H9 (cell line): ENCODE data around the gene BEX3. TPM values are rescaled to one million over a fixed set of nuclear protein-coding genes. Genes with fewer than 3 reads are reported as not detected.
"Not testable (repeated sequence)": the region's sequence is repeated elsewhere in the genome, so short reads cannot be mapped to it uniquely, and the experiment has no call there.

Experiments used
- DNase-seq: peaks from one replicate; pipeline ENCODE4 v3.0.0-alpha.2; 2017
- H2AFZ ChIP-seq: one replicate; pipeline ENCODE4 v1.6.1; 2013; ENCODE audit warnings: mild to moderate bottlenecking, low read length, control low read depth, moderate library complexity
- H2AK5ac ChIP-seq: 2 replicates; pipeline ENCODE4 v1.6.1; 2013; ENCODE audit warnings: low read length, control low read depth, mixed read lengths; ENCODE audit not compliant: insufficient read length
- H2BK120ac ChIP-seq: one replicate; pipeline ENCODE4 v1.6.1; 2013; ENCODE audit warnings: low read depth, mild to moderate bottlenecking, low read length, control low read depth, inconsistent platforms; ENCODE audit not compliant: poor library complexity, severe bottlenecking
- H2BK12ac ChIP-seq: 2 replicates; pipeline ENCODE4 v1.6.1; 2013; ENCODE audit warnings: low read length, control low read depth, mixed read lengths, low read depth; ENCODE audit not compliant: insufficient read length
- H2BK15ac ChIP-seq: 2 replicates; pipeline ENCODE4 v1.6.1; 2013; ENCODE audit warnings: low read depth, low read length, control low read depth
- H2BK20ac ChIP-seq: one replicate; pipeline ENCODE4 v1.6.1; 2013; ENCODE audit warnings: low read depth, mild to moderate bottlenecking, low read length, control low read depth, inconsistent platforms; ENCODE audit not compliant: poor library complexity, severe bottlenecking
- H2BK5ac ChIP-seq: 2 replicates; pipeline ENCODE4 v1.6.1; 2013; ENCODE audit warnings: low read length, control low read depth, mixed read lengths; ENCODE audit not compliant: insufficient read length
- H3K14ac ChIP-seq: 2 replicates; pipeline ENCODE4 v1.6.1; 2013; ENCODE audit warnings: low read length, control low read depth; ENCODE audit not compliant: insufficient read depth
- H3K18ac ChIP-seq: 2 replicates; pipeline ENCODE4 v1.6.1; 2013; ENCODE audit warnings: low read depth, mild to moderate bottlenecking, mixed read lengths, low read length, control low read depth; ENCODE audit not compliant: insufficient read length
- H3K23ac ChIP-seq: 2 replicates; pipeline ENCODE4 v1.6.1; 2013; ENCODE audit warnings: low read length, control low read depth, mixed read lengths, low read depth; ENCODE audit not compliant: insufficient read length
- H3K23me2 ChIP-seq: 2 replicates; pipeline ENCODE4 v1.6.1; 2013; ENCODE audit warnings: low read depth, mild to moderate bottlenecking, mixed read lengths, low read length, control low read depth; ENCODE audit not compliant: insufficient read length, poor library complexity, severe bottlenecking
- H3K27ac ChIP-seq: 2 replicates; pipeline ENCODE4 v1.5.1; 2013; ENCODE audit warnings: low read length, control low read depth, mixed read lengths, low read depth; ENCODE audit not compliant: insufficient read length
- H3K27me3 ChIP-seq: 2 replicates; pipeline ENCODE4 v1.6.1; 2013; ENCODE audit warnings: low read length, control low read depth, inconsistent platforms; ENCODE audit not compliant: insufficient read depth
- H3K4ac ChIP-seq: 2 replicates; pipeline ENCODE4 v1.6.1; 2013; ENCODE audit warnings: low read depth, mild to moderate bottlenecking, control low read depth, inconsistent platforms, low read length, moderate library complexity
- H3K4me1 ChIP-seq: 2 replicates; pipeline ENCODE4 v1.6.1; 2013; ENCODE audit warnings: low read length, control low read depth, inconsistent platforms; ENCODE audit not compliant: insufficient read depth
- H3K4me2 ChIP-seq: 2 replicates; pipeline ENCODE4 v1.6.1; 2013; ENCODE audit warnings: low read length, control low read depth, mixed read lengths; ENCODE audit not compliant: insufficient read length, insufficient read depth
- H3K56ac ChIP-seq: 2 replicates; pipeline ENCODE4 v1.6.1; 2013; ENCODE audit warnings: low read depth, mild to moderate bottlenecking, mixed read lengths, low read length, control low read depth; ENCODE audit not compliant: insufficient read length
- H3K79me1 ChIP-seq: 2 replicates; pipeline ENCODE4 v1.6.1; 2013; ENCODE audit warnings: low read depth, mild to moderate bottlenecking, moderate library complexity, low read length, control low read depth, inconsistent platforms; ENCODE audit not compliant: insufficient read depth, poor library complexity, severe bottlenecking
- H3K79me2 ChIP-seq: 2 replicates; pipeline ENCODE4 v1.6.1; 2013; ENCODE audit warnings: low read length, control low read depth, inconsistent platforms; ENCODE audit not compliant: insufficient read depth
- H3K9ac ChIP-seq: 2 replicates; pipeline ENCODE4 v1.6.1; 2013; ENCODE audit warnings: low read length, control low read depth, mixed read lengths; ENCODE audit not compliant: insufficient read length; ENCODE audit errors: extremely low read depth
- H3K9me3 ChIP-seq: one replicate; pipeline ENCODE4 v1.6.1; 2013; ENCODE audit warnings: low read depth, low read length, inconsistent platforms; ENCODE audit not compliant: control insufficient read depth
- H3T11ph ChIP-seq: one replicate; pipeline ENCODE4 v1.6.1; 2013; ENCODE audit warnings: mild to moderate bottlenecking, low read length, control low read depth, inconsistent platforms
- H4K20me1 ChIP-seq: one replicate; pipeline ENCODE4 v1.6.1; 2013; ENCODE audit not compliant: control insufficient read depth, insufficient read length, insufficient read depth
- H4K5ac ChIP-seq: 2 replicates; pipeline ENCODE4 v1.6.1; 2013; ENCODE audit warnings: low read depth, mild to moderate bottlenecking, mixed read lengths, low read length, control low read depth; ENCODE audit not compliant: insufficient read length
- H4K8ac ChIP-seq: replicated peaks from 2 replicates; pipeline ENCODE4 v1.6.1; 2013; ENCODE audit warnings: low read length, control low read depth, mixed read lengths, low read depth; ENCODE audit not compliant: insufficient read length
- H4K91ac ChIP-seq: 2 replicates; pipeline ENCODE4 v1.6.1; 2013; ENCODE audit warnings: low read depth, mild to moderate bottlenecking, moderate library complexity, mixed read lengths, low read length, control low read depth; ENCODE audit not compliant: insufficient read length
- H3K27ac Mint-ChIP-seq, 3 experiments: 2 replicates in 2 of 3; 3 replicates in 1 of 3; pipeline ENCODE4 v1.8.0; 2020 to 2021; ENCODE audit warnings: mixed read lengths in 3 of 3, mild to moderate bottlenecking in 1 of 3, moderate library complexity in 1 of 3
- H3K27me3 Mint-ChIP-seq: 2 replicates; pipeline ENCODE4 v1.8.0; 2021; ENCODE audit warnings: low read depth, mild to moderate bottlenecking, moderate library complexity, mixed read lengths
- H3K36me3 Mint-ChIP-seq, 3 experiments: 2 replicates in 2 of 3; 3 replicates in 1 of 3; pipeline ENCODE4 v1.8.0; 2020 to 2021; ENCODE audit warnings: low read depth in 3 of 3, mixed read lengths in 3 of 3; ENCODE audit not compliant: insufficient read depth in 1 of 3
- H3K4me1 Mint-ChIP-seq, 2 experiments: 2 replicates each; pipeline ENCODE4 v1.8.0; 2020; ENCODE audit warnings: mixed read lengths in 2 of 2
- H3K4me3 Mint-ChIP-seq, 2 experiments: 2 replicates in 1 of 2; 3 replicates in 1 of 2; pipeline ENCODE4 v1.8.0; 2020 to 2021; ENCODE audit warnings: mild to moderate bottlenecking in 2 of 2, mixed read lengths in 2 of 2, moderate library complexity in 1 of 2
- H3K9me3 Mint-ChIP-seq, 2 experiments: 2 replicates in 1 of 2; 3 replicates in 1 of 2; pipeline ENCODE4 v1.8.0; 2020; ENCODE audit warnings: mild to moderate bottlenecking in 2 of 2, mixed read lengths in 2 of 2, moderate library complexity in 1 of 2
- CTCF ChIP-seq: fragments of 200-600 bp; sonication (generic); conservative IDR thresholded peaks from 3 replicates; pipeline ENCODE4 v1.8.0; 2021; ENCODE audit warnings: antibody characterized with exemption, mild to moderate bottlenecking
- WGBS: extraction: QIAGEN DNeasy Blood & Tissue Kit; methylation state at CpG from one replicate; pipeline ENCODE4 v1.1.7; 2013; ENCODE audit warnings: missing lambda C conversion rate, low lambda C conversion rate, mixed read lengths; ENCODE audit not compliant: insufficient read length; ENCODE audit errors: extremely low coverage; 5-methylcytosine and 5-hydroxymethylcytosine counted together
- total RNA-seq: library from RNA; stranded (reverse); gene quantifications from 2 replicates; pipeline ENCODE4 v1.2.1, GENCODE V29; 2021

The BEX3 gene
- total RNA-seq, 1 experiment from 2014 or later: 305 TPM

GRCh38 chrX:103384672-103385071 is 8.3 kb downstream of the BEX3 start:
- no peak overlapping the region for H3K56ac ChIP-seq
- DNase-seq: no peak
- no peak overlapping the region for H2AK5ac ChIP-seq
- no peak overlapping the region for H3K23ac ChIP-seq
- no peak overlapping the region for H4K8ac ChIP-seq
- no peak overlapping the region for H2AFZ ChIP-seq
- H3K4ac ChIP-seq: no peak overlapping the region
- peaks cover 2 to 50% of the 10 kb centered on the region in 2 experiments; a peak in 3 of 5 replicates for H3K9me3 Mint-ChIP-seq
- H3K27me3 ChIP-seq: no peaks in the 10 kb centered on the region
- H3K9ac ChIP-seq: no peak overlapping the region
- H2BK120ac ChIP-seq: no peak overlapping the region
- no peak overlapping the region for H2BK20ac ChIP-seq
- no peaks in the 10 kb centered on the region for H3K79me1 ChIP-seq
- WGBS: no CpG with 5 or more reads among the region's 2 CpGs
- no peaks in the 10 kb centered on the region for H3K9me3 ChIP-seq
- no peak for TF ChIP-seq CTCF
- no peaks in the 10 kb centered on the region for H3K4me1 ChIP-seq
- H2BK12ac ChIP-seq: no peak overlapping the region
- no peak overlapping the region for H3K14ac ChIP-seq
- H4K5ac ChIP-seq: no peak overlapping the region
- H3K27ac Mint-ChIP-seq: no peak overlapping the region
- H2BK5ac ChIP-seq: no peak overlapping the region
- H3K27me3 Mint-ChIP-seq: no peaks in the 10 kb centered on the region
- H2BK15ac ChIP-seq: no peak overlapping the region
- H3K4me2 ChIP-seq: no peak overlapping the region
- H3K27ac ChIP-seq: no peak overlapping the region
- peaks cover 0 to 4% of the 10 kb centered on the region in 2 experiments; a peak in 2 of 4 replicates for H3K4me1 Mint-ChIP-seq
- no peak overlapping the region for H3T11ph ChIP-seq
- no peaks in the 10 kb centered on the region for H3K79me2 ChIP-seq
- H3K18ac ChIP-seq: no peak overlapping the region
- no peaks in the 10 kb centered on the region for H4K20me1 ChIP-seq
- no peaks in the 10 kb centered on the region for H3K23me2 ChIP-seq
- no peak overlapping the region for H4K91ac ChIP-seq
- H3K4me3 Mint-ChIP-seq: no peak overlapping the region
- H3K36me3 Mint-ChIP-seq: peaks cover 4 to 6% (median 4%) of the 10 kb centered on the region in 3 experiments

DNA sequence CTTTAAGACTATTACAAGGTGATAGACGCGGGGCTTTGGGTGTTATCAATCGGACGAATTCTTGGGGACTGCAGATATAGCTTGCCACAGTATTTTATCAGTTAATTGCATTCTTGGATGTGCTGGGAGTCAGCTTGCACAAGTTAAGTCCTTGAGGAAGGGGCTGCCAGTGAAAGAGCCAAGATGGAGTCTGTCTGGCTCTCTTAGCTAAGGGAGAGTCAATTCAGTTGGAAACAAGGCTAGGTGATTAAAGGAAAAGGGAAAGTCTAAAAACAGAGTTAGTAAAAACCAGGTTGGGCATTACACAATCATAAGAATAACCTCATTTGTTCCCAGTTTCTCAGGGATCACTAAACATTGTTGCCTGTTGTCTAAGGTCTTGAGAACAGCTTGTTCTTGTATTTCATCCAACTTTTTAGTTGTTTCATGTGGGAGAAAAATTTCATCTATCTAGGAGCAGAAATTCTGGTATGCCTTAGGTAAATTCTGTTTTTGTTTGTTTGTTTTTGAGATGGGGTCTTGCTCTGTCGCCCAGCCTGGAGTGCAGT is 9.0 kb downstream of the BEX3 start:
- not testable (repeated sequence) for H2BK5ac ChIP-seq, H3K4ac ChIP-seq, H3K56ac ChIP-seq, H3K9ac ChIP-seq, H3K4me1 Mint-ChIP-seq, H4K5ac ChIP-seq, H3K18ac ChIP-seq, H3K79me2 ChIP-seq, H2BK12ac ChIP-seq, H2BK15ac ChIP-seq, H2BK120ac ChIP-seq, H3K23ac ChIP-seq, H2BK20ac ChIP-seq, H2AFZ ChIP-seq, H3K27me3 ChIP-seq, H3K79me1 ChIP-seq, H4K8ac ChIP-seq, H2AK5ac ChIP-seq, H3K27ac Mint-ChIP-seq, H4K20me1 ChIP-seq, H3K36me3 Mint-ChIP-seq, H3T11ph ChIP-seq, H4K91ac ChIP-seq, H3K4me1 ChIP-seq, H3K23me2 ChIP-seq, H3K4me2 ChIP-seq, H3K9me3 ChIP-seq, H3K27ac ChIP-seq, DNase-seq, H3K27me3 Mint-ChIP-seq, H3K4me3 Mint-ChIP-seq, H3K14ac ChIP-seq
- H3K9me3 Mint-ChIP-seq: peaks cover 2 to 52% of the 10 kb centered on the region in 2 experiments; a peak in 3 of 5 replicates
- no CpG with 5 or more reads among the region's 5 CpGs for WGBS
